ENCODE data around the gene APP.

The APP gene

DNA sequence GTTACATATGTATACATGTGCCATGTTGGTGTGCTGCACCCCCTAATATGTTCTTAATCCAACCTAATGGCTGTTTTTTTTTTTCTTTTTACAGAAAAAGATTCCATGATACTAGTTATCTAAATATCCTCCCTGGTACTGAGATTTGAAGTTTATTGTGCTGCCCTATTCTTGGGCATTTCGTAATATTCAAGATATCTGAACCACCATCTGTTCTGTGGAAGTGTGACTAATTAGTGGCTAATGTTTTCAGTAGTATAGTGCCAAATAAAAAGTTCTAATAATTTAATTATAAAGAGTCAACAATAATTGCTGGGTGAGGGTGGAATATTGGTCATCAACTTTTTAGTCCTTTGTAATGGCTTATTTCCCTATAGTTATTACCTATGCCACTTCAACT is 218.3 kb downstream of the APP start:
- no peak overlapping the region for H3K4me3 ChIP-seq (ENCODE audit: low read depth, low read length)
- no peak for DNase-seq (ENCODE audit: low read depth, low spot score)
- ChIA-PET CTCF (no interaction called here), POLR2A (no interaction called here)
- TF ChIP-seq, protein P1, sequence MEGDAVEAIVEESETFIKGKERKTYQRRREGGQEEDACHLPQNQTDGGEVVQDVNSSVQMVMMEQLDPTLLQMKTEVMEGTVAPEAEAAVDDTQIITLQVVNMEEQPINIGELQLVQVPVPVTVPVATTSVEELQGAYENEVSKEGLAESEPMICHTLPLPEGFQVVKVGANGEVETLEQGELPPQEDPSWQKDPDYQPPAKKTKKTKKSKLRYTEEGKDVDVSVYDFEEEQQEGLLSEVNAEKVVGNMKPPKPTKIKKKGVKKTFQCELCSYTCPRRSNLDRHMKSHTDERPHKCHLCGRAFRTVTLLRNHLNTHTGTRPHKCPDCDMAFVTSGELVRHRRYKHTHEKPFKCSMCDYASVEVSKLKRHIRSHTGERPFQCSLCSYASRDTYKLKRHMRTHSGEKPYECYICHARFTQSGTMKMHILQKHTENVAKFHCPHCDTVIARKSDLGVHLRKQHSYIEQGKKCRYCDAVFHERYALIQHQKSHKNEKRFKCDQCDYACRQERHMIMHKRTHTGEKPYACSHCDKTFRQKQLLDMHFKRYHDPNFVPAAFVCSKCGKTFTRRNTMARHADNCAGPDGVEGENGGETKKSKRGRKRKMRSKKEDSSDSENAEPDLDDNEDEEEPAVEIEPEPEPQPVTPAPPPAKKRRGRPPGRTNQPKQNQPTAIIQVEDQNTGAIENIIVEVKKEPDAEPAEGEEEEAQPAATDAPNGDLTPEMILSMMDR (IDR thresholded peaks at IDR 0.05; ENCODE audit: insufficient read depth, low read length, missing control alignments): no peak

DNA sequence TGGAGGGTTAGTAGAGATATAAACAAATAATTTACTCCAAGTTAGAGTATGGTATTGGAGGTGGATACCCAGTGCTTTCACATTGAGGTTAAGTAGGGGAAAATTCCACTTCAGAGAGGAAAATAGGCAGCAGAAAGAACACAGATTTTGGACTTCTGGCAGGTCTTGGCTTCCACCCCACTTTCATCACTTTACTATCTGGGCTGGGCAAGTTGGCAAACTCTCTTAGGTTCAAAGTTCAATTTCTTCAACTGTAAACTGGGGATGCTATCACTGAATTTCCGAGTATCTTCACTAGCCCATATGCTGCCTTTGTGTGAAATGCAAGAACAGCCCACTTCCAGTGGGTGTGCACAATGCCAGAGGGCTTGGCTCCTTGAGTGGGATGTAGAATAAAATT is 220.9 kb downstream of the APP start:
- no peak for DNase-seq (ENCODE audit: low read depth, low spot score)
- ChIA-PET CTCF (no interaction called here), POLR2A (no interaction called here)
- H3K4me3 ChIP-seq (ENCODE audit: low read depth, low read length): no peak overlapping the region
- TF ChIP-seq, protein P1 (IDR thresholded peaks at IDR 0.05; ENCODE audit: insufficient read depth, low read length, missing control alignments): no peak

DNA sequence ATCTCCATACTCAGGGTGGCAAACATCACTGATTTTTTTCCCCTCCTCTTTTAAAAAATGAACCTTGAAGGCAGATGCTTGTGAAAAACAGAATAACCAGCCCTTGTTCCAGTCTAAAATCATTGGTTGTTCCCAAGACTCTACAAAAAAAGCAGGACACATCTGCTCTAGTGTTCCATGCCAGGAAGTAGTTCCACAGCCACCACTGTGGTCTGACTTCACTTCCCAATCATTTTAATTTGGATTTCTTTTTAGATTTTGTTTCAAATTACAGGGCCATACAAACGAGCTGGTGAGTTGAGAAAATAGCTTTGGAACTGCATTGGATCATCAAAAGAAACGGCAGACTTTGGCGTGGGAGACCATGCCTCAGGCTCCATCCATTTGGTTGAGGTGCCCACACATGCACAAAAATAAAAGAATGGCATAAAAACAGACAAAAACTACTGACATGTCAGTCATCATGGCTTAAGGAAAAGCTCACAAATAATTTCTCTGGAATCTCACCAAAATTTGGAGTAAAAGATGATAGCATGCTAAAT is 225.8 kb downstream of the APP start:
- POLR2A ChIA-PET: no interaction called here
- DNase-seq (ENCODE audit: low read depth, low spot score): no peak

DNA sequence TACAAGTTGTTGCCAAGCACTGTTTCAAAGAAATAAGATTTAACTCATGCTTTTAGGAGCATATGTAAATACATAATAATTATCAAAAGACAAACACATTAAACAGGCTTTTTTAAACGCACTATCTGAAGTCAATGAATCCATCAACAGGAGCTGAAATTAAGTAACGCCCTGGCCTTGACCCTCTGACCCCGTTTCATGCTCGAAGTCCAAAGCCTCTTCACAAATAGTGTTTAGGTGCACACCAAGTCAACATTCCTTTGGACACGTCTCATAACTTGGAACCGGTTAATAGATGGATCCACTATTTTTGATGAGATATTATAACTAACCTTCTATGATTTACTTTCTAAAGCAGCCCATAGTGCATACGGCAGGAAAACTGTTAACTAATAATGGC is 226.5 kb downstream of the APP start:
- no peak for DNase-seq (ENCODE audit: low read depth, low spot score)
- ChIA-PET POLR2A (no interaction called here), CTCF (no interaction called here)
- no peak overlapping the region for H3K4me3 ChIP-seq (ENCODE audit: low read depth, low read length)
- TF ChIP-seq, protein P1 (IDR thresholded peaks at IDR 0.05; ENCODE audit: insufficient read depth, low read length, missing control alignments): no peak

More for the DNA sequence above, 225.8 kb downstream of the APP start:
- H3K4me3 ChIP-seq (ENCODE audit: low read depth, low read length): no peak overlapping the region
- CTCF ChIA-PET: no interaction called here
- TF ChIP-seq, protein P1 (IDR thresholded peaks at IDR 0.05; ENCODE audit: insufficient read depth, low read length, missing control alignments): no peak

DNA sequence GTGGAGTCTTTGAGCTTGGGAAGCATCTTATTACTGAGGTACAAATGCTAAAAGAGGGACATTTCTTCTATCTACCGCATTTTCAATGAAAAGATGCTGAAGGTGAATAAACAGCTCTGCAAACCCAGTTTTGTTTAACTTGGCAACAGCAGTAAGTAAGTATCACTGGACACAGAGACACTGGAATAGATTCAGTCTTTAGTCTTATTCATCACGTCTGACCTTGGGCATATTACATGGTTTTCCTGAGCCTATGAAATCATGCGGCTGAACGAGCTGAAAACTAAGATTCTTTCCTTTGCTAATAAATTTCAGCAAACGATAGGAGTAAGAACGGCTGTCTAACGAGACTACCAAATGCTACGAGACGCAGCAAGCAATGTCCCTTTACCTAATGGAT is 228.4 kb downstream of the APP start:
- H3K4me3 ChIP-seq (ENCODE audit: low read depth, low read length): no peak overlapping the region
- ChIA-PET POLR2A (no interaction called here), CTCF (no interaction called here)
- TF ChIP-seq, protein P1 (IDR thresholded peaks at IDR 0.05; ENCODE audit: insufficient read depth, low read length, missing control alignments): no peak
- DNase-seq (ENCODE audit: low read depth, low spot score): no peak

DNA sequence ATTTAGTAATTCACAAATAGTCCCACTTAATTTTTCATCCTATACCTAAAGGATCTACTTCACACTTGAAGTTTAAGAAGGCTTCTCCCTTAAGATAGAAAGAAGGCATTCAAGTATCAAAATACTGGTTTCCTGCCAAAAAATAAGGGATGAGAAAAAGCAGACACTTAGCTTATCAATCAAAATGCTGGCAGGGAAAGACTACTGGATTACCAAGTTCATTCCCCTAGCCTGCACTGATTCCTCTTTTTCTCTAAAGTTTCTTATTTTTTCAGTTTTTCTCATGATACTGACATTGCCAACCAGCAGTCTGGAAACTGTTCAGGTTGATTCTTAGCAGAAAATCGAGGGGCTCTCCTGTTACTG is 231.2 kb downstream of the APP start:
- TF ChIP-seq, protein P1 (IDR thresholded peaks at IDR 0.05; ENCODE audit: insufficient read depth, low read length, missing control alignments): no peak
- ChIA-PET CTCF (no interaction called here), POLR2A (no interaction called here)
- DNase-seq (ENCODE audit: low read depth, low spot score): no peak
- no peak overlapping the region for H3K4me3 ChIP-seq (ENCODE audit: low read depth, low read length)
